DMS114 treated with DMSO at 0.1 percent for 48 hours (cell line): ENCODE measurements around the gene RUNX1.
"Not testable (repeated sequence)": the region's sequence is repeated elsewhere in the genome, so short reads cannot be mapped to it uniquely, and the experiment has no call there.

Experiments
- DNase-seq: peaks from one replicate; lab custom pipeline; 2025; ENCODE audit not compliant: unreplicated experiment; lab: John Stamatoyannopoulos, UW

The RUNX1 gene

DNA sequence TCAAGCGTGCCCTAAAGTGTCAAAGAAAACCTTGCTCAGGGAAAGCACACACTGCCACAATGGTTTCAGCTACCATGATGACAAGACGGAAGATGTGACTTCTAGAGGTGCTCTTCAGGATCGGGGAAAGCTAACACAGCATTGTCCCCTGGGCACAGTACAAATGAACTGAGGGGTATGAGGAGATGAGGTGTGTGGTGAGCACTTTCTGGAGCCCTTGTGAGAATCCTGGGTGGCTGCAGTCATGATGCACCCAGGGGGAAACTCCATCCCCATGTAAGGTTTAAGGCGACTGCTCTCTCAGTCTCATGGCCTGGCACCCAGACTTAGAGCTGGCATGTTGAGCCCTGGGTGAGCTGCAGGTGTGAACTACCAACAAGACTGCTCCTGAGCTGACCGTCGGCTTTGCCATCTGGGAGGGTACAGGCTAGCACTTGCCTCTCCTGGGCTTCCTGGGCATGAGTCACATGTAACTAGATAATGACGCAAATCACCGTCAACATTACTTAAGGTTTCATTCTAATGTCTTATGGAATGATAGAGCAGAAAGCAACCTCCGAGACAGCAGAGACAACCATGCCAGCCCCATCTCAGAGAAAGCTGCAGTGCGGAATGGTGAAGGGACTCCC lies 235.7 kb downstream of the RUNX1 start:
- DNase-seq: no peak

DNA sequence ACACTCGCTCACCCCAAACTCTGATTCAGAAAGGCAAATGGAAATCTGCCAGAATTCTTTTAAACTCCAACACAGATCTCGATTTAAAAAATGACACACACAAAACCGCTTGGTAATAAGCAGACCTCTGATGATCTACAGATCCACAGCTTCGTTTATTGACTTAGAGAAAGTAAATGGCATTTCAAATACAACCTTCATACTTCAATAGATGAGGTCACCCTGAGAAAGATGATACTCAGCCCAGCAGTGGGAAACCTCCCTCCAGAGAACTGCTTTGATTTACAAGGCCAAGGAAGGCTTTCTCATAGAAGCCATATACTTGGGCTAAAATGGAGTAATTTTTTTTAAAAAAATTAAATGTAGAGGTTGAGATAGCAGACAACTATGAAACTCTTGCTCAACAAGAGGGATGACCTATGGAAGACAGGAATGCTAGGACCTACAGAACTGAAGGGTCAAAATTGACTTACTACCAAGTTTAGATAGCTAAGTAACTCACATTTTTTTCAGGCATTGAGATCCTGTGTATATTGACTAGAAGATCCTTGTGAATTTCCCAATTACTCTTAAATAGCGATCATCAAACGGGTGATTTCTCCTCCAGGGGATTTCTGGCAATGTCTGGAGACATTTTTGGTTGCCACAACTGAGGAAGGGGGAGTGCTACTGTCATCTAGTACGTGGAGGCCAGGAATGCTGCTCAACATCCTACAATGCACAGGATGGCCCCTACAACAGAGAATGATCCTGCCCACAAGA lies 236.4 kb downstream of the RUNX1 start:
- DNase-seq: no peak

DNA sequence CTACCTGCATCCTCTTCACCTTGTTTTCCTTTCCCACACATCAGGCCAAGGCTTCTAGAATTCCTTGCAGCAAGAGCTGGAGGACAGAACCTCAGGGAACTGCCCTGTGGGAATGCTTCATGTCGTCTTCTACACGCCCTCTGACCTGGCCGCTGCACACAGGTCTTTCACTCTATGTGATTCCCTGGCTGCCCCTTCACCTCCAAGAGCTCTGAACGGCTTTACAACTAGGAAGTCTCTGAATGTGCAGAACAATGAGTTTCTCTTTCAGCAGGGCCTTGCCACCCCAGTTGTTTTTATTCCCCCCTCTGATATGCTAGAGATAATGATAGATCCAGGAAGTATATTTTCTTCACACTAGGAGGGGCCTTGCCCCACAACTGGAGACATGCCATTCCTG lies 237.7 kb downstream of the RUNX1 start:
- no peak for DNase-seq

DNA sequence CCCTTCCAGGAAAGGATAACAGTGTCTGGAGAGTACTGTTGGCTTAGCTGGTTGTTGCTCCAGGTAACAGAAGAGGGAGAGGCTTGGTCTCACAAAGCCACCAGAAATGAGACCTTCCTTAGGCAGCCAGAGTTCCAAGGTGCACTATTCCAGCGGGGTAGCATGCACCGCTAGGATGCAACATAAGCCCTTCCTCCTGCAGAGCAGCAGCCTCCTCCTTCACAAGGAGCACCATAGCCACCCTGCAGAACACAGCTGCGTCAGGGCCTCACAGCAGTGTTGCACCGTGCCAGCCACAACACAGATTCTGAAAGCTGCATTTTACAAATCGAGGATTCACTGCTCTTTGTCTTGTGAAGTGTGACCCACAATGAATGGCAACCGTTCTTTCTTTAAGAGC lies 238.3 kb downstream of the RUNX1 start:
- no peak for DNase-seq

DNA sequence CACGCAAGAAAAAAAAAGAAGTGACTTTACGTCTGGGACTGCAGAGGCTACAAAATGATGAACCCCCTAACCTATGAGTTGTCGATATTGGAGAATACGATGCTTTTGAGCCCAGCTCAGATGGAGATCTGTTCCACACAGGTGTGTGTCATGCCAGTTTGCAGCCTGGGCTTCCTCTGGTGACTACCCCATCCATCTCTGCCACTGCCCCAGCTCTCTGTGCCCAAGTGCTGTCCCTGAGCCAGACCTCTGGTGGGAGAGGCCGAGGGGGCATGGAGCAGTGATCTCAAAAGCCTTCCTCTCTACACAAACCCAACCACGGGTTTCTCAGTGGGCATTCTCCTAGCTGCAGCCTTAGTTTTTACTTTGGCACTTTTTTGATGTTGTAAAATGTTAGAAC lies 239.3 kb downstream of the RUNX1 start:
- no peak for DNase-seq

DNA sequence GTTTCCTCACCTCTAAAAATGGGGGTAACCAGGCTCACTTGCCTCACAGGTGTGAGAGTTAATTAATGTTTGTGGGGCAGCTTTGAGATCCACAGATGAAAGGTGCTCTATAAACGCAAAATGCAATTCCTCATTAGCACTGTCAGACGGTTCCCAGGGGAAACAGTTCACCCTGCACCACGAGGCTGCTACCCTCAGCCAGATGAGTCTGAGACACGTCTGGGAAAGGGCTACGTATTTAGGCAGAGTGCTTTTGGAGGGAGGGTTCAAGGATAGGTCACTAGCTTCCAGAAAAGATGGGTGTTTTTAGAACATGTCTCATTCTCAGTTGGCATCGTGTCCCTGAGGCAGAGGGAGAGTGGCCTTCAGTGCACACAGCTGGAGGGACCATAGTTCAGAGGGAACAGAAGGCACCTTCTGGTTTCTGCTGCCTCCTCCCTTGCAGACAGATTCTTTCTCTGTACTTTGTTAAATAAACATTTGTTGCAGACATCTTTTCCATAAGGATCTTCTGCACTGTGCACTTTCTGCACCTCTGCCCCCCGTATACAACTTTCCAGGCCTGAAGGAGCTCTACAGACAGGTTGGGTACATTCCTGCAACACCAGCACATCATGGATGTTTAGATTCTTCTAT lies 240.4 kb downstream of the RUNX1 start:
- DNase-seq: no peak

DNA sequence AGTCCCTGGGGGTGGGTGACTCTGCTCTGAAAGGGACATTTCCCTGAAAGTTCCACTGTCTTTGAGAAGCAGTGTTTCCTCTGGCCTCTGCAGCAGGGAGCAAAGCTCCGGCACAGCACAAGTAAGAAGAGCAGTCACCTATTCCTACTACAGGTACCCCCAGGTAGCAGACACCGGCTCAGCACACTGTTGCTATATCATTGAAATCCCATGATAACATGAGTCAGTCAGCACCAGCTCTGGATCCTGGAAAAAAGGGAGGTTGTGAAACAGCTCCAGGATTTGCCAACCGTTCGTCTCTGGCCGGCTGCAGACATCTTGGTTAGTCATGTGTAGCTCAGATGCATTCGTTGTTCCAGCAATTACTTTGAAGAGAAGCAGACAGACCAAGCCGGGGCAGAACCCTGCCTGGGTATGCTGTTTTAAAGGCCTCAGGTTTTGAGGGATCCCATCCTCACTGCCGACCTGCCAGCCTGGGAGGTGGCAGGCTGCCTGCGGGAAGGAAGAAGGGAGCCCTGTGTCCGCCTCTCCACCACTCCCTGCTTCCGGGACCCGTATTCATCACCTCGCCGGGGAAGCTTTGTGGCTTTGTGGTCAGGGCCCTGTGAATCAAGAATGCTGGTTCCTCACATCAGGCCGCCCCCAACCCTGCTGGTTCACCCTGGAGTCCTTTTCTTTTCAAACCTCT lies 241.1 kb downstream of the RUNX1 start:
- no peak for DNase-seq

DNA sequence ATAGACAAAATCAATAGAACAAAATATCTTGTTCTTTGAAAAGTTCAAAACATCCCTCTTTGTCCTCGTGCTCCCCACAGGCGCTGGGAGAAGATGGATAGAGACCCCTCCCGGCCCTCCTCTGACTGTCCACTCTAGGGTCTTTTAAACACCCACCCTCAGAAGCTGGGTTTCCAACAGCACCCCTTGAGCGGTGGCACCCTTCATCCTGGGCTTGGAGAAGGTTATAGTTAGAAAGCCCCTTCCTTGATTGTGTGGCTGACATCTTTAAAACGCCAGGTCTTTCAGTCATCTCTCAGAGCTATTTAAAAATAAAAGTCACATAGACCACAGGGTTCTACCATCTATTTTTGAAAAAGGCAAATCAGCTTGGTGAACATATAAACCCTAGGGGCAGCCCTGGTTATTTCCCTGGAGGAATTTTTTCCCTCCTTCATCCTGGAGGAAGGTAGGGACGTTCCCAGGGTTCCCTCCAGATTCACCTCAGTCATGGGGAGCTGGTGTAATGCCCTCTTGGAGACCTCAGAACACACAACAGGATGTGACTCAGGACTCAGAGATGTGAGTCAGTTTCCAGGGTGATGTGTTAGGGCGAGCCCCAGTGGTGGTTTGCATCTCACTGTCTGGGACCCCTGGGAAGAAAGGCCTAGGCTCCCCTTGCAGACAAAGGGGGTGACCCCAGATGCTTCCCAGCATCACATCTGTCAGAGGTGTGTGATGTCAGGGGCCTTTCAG lies 241.8 kb downstream of the RUNX1 start:
- no peak for DNase-seq

DNA sequence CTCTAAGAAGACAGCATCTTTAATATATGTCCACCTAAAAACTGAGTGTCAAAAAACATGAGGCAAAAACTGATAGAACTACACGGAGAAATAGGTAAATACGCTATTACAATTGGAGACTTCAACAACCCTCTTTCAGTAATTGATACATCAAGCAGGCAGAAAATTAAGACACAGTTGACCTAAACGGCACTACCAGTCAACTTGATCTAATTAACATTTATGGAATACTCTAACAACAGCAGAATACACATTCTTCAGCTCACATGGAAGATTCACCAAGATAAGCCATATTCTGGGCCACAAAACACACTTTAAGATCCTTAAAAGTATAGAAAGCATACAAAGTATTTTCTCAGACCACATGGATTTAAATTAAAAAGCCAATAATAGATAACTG lies 242.7 kb downstream of the RUNX1 start:
- DNase-seq: no peak

DNA sequence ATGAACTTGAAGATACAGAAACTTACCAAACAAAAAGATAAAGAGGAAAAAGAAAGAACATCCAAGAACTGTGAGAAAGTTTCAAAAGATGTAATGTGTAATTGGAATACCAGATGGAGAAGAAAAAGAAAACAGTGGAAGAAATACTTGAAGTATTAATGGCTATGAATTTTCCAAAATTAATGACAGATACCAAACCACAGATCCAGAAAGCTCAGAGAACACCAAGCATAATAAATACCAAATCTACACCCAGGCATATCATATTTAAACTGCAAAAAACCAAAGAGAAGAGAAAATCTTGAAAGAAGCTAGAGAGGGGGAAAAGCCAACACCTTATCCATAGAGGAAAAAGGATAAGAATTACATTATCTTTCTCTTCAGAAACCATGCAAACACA lies 243.9 kb downstream of the RUNX1 start:
- DNase-seq: no peak

DNA sequence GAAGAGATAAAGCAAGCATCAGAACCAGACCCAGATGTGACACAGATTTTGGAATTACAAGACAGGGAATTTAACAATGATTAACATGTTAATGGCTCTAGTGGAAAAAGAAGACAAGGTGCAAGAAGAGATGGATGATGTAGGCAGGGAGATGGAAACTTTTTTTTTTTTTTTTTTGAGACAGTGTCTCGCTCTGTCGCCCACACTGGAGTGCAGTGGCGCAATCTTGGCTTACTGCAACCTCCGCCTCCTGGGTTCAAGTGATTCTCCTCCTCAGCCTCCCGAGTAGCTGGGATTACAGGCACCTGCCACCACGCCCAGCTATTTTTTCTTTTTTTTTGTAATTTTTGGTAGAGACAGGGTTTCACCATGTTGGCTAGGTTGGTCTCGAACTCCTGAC lies 244.5 kb downstream of the RUNX1 start:
- DNase-seq: not testable (repeated sequence)

DNA sequence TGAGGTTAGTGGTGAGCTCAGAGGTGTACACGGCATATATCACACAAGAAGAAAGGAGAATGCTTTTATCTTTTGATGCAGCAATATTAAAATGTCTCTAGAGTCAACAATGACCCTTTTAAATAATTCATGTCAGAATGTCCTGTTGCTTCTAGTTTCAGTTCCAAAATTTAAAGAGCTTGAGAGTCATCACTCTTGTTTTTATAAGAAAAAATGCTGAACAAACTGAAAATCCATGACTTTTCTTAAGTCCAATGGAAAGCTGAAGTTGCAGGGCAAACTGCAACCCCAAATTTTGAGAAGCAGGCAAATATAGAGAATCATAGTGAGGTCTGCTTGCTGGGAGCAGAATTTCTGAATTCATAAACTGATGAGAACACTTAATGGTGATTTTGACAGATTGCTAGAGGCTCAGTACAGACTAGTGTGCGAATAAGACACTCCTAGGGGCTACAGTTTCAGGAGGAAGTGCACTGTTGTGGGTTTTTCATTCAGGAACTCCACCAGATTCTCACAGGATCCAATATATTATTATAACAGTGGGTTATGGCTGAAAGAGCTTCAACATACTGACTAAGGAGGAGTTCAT lies 245.2 kb downstream of the RUNX1 start:
- no peak for DNase-seq

DNA sequence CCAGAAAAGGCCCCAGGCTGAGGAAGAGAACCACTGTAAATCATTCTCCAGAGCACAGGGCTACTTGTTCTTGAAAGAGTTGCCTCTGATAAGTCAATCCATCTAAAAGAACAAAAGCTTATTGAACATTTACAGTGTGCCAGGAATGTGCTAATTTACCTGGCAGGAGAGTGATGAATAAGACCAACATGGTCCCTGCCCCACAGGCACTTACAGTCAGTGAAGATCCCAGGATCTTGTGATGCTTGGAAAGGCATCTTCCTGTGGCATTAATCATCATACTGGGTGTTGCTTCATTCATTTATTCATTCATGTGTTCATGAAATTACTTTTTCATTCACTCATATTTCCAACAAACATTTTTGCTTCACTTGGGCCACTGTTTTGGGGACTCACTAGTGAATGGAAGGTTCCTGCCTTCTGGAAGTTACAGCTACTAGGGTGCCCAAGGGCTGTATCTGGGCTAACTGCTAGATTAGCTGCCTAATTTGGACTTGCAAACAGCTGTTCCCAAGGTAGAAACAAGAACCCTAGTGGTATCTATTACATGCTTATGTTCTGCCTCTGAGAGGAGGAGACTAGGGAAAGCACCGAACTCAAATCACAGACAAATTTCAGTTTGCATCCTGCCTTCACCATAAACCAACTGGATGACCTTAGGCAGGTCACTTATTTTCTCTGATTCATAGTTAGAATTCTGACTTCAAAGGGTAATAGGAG lies 246.8 kb downstream of the RUNX1 start:
- DNase-seq: no peak

DNA sequence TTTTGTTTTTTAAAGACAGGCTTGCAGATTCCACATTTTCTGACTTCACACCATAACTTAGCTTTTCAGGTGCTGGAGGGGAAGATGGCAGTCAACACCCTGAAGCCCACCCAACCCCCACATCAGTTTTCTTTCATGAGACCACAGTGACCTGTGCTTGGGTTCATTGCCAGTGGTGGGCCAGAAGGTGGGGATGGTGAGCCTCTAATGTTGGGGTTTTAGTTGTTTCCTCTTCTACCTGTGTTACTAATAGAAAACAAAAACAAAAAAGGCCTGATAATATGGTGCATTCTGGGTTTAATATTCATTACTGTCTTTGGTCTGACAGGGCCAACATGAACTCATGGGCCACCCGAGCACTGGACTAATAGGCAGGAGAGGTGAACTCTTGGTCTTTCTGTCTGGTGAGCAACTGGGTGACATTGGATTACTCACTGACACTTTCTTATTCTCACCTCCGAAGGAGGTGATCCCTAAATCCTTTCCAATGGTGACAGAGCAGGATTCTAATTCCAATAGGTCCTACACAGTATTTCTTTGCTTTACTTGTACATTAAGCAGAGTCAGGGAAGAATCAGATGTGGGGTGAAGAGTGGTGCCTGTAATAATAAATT lies 247.5 kb downstream of the RUNX1 start:
- no peak for DNase-seq

DNA sequence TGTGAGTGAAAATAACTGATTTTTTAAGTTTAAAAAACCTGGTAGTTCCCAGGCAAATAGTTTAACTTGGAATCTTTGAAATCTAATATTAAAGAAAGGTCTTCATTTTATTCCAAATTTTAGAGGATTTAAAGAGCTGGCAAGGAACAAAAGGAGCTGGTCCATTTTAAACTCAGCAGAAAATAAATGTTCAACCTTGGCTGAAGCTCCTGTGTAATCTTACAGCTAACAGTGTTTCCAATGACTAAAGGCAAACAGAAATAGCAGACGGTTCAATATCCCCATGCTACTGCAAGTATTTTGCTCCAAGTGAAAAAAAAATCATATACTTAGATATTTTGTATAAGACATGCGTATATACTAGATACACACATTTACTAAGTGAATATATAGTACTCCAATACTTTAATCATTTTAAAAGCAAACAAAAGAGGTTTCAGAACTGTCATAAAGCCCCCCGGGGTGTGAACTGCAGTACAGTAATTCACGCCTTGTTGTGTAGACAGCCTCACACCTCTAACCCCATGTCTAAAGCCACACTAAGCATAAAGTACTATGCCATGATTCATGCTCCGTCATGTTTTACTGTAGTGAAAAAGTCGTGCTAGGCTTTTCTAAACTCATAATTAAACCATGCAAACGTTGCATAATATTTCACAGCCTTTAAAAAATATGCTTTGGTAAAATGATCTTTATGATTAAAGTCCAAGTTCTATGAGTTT lies 248.1 kb downstream of the RUNX1 start:
- DNase-seq: no peak

DNA sequence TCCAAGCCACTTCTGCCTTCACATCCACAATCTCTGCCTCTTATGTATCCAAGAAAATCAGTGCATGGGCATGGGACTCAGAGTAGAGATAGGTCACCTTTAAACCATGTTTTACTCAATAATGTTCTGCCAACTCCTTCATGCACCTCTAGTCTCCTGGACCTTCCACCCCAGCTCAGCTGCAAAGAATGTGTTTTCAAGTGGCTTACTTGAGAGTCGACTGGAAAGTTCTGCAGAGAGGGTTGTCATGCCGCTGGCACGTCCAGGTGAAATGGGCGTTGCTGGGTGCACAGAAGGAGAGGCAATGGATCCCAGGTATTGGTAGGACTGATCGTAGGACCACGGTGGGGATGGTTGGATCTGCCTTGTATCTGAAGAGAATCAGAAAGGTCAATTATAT lies 250.0 kb downstream of the RUNX1 start:
- DNase-seq: no peak

DNA sequence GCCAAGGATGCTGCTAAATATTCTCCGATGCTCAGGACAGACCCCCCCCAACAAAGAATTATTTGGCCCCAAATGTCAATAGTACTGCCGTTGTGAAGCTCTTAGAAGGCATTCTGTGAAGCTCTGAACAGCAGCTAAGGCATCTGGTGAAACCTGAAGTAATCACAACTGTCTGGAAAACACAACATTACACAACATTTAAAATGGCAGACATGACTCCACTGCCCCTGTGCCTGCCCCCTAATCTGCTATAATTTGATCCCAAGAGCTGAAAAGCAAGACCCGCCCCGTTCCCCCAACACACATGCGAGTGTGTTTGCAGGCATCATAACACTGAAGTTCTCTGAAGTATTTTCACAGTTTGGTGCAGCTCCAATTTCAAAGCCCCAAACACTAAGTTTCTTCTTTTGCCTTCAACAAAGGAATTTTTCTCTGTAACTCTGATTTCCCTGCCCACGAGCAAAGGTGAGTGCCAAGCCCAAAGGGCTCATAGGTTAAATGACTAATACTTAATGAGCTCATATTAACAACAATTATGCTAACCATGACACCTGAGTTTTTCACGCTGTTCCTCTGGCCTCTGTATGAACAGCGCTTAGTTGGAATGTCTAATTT lies 251.1 kb downstream of the RUNX1 start:
- no peak for DNase-seq

DNA sequence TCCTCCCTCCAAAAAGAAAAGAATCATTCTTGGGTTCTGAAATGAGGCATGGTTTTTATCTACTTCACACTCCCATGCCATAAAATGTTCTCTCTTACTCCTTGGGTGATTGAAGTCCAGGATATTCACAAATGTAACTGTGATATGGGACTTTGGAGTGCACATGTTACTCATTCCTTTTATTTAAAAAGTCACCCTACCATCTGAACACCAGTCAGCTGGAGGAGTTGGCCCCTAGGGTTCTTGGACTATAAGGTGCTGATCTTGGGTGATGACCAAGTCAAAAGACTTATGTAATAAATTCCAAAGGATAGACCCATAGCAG lies 251.9 kb downstream of the RUNX1 start:
- DNase-seq: no peak
